Left lung (tissue), 10 donors: ENCODE measurements around the gene KRT23. TPM values are rescaled to one million over a fixed set of nuclear protein-coding genes. Genes with fewer than 3 reads are reported as not detected.

Source experiments
- ATAC-seq: fragments of 200-7000 bp; cut with Tn5 transposase; one replicate; pipeline ENCODE4 v1.9.1; 2020; ENCODE audit warnings: moderate library complexity
- DNase-seq, 4 donors: peaks; one replicate each; pipeline ENCODE4 v3.0.0-alpha.2; 2013 to 2020
- H3K27ac ChIP-seq, 2 donors: fragments of 200-600 bp; sonication (generic) in 1 of 2; one replicate each; pipeline versions ENCODE4 v1.5.0 to v1.8.0; 2020 to 2021
- H3K27me3 ChIP-seq, 2 donors: fragments of 200-600 bp; sonication (generic) in 1 of 2; one replicate each; pipeline versions ENCODE4 v1.5.0 to v1.8.0; 2020 to 2021
- H3K36me3 ChIP-seq, 2 donors: fragments of 200-600 bp; sonication (generic) in 1 of 2; one replicate each; pipeline versions ENCODE4 v1.5.0 to v1.8.0; 2020 to 2021
- H3K4me1 ChIP-seq, 2 donors: fragments of 200-600 bp; one replicate each; pipeline ENCODE4 v1.8.0; 2021
- H3K4me3 ChIP-seq, 2 donors: fragments of 200-600 bp; sonication (generic) in 1 of 2; one replicate each; pipeline versions ENCODE4 v1.5.0 to v1.8.0; 2020 to 2021; ENCODE audit warnings: mild to moderate bottlenecking in 1 of 2
- H3K9me3 ChIP-seq, 2 donors: fragments of 200-600 bp; sonication (generic) in 1 of 2; one replicate each; pipeline versions ENCODE4 v1.5.0 to v1.8.0; 2020 to 2021
- intact Hi-C, 2 donors: fragments of 100-400 bp; cut with DNase I; formaldehyde crosslinking; loops; one replicate each; pipeline versions ENCODE4 v1.11.2 to v1.14.2; 2022
- polyA plus RNA-seq, 6 donors: library from polyadenylated mRNA; unstranded; fragments of 120-200 nt; gene quantifications; one replicate each; pipeline ENCODE4 v1.2.1, GENCODE V29; 2013; ENCODE audit not compliant: insufficient read length in 6 of 6
- total RNA-seq, 2 donors: library from RNA; stranded (reverse); fragmentation: NEBNext Ultra II Directional; extraction: Animal tissue kit (Norgen Biotek cat#: 25700); gene quantifications; one replicate each; pipeline ENCODE4 v1.2.1, GENCODE V29; 2021
- TF ChIP-seq, protein P1 (sequence below), 2 donors: fragments of 200-600 bp; sonication (generic) in 1 of 2; IDR thresholded peaks; one replicate each; pipeline versions ENCODE4 v1.5.0 to v1.8.0; 2021; ENCODE audit warnings: antibody characterized with exemption in 2 of 2
- donor health status: DM: no; HTN: yes; CAD: no.
- donor health status: DM: no; HTN: no; CAD: no.

KRT23 gene
- total and polyA plus RNA-seq, 8 donors: 0.09 to 5.6 (median 0.29) TPM; not detected in 1

DNA sequence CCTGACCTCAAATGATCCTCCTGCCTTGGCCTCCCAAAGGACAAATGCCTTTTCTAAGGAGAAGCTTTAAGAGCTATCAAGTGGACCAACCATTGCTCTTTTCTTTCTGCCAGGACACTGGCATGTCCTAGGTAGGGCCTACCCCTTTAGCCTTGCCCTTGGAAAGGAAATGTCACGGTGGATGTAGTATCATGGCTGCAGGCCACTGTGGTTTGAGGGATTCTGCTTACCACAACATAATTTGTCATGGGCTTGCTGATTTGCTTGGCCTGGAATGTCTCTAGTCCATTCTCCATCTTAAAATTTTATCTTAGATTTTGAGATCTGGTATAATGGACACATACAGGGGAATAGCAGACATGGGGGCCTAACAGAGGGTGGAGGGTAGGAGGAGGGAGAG, 58.4 kb downstream of the KRT23 start:
- ATAC-seq (no peak), DNase-seq (no peak)
- no peak overlapping the region for H3K4me3 ChIP-seq
- H3K9me3 ChIP-seq: no peaks in the 10 kb centered on the region
- H3K4me1 ChIP-seq: no peaks in the 10 kb centered on the region
- no peaks in the 10 kb centered on the region for H3K27me3 ChIP-seq
- no peaks in the 10 kb centered on the region for H3K36me3 ChIP-seq
- intact Hi-C loops: no loop called here
- H3K27ac ChIP-seq: no peak overlapping the region
- TF ChIP-seq, protein P1, sequence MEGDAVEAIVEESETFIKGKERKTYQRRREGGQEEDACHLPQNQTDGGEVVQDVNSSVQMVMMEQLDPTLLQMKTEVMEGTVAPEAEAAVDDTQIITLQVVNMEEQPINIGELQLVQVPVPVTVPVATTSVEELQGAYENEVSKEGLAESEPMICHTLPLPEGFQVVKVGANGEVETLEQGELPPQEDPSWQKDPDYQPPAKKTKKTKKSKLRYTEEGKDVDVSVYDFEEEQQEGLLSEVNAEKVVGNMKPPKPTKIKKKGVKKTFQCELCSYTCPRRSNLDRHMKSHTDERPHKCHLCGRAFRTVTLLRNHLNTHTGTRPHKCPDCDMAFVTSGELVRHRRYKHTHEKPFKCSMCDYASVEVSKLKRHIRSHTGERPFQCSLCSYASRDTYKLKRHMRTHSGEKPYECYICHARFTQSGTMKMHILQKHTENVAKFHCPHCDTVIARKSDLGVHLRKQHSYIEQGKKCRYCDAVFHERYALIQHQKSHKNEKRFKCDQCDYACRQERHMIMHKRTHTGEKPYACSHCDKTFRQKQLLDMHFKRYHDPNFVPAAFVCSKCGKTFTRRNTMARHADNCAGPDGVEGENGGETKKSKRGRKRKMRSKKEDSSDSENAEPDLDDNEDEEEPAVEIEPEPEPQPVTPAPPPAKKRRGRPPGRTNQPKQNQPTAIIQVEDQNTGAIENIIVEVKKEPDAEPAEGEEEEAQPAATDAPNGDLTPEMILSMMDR (IDR thresholded peaks at IDR 0.05): no peak

- intact Hi-C loops: no loop called here
- TF ChIP-seq, protein P1 (IDR thresholded peaks at IDR 0.05): no peak
Measured at GRCh38 chr17:40878044-40878443, 59.4 kb downstream of the KRT23 start.

GRCh38 chr17:40873801-40874200, 63.6 kb downstream of the KRT23 start:
- intact Hi-C loops: no loop called here
- DNase-seq (no peak), ATAC-seq (no peak)
- Histone ChIP-seq H3K4me1 (no peaks in the 10 kb centered on the region), H3K9me3 (no peaks in the 10 kb centered on the region), H3K4me3 (no peak overlapping the region), H3K27me3 (peaks cover 0 to 26% of the 10 kb centered on the region in 2 donors), H3K36me3 (no peaks in the 10 kb centered on the region), H3K27ac (no peak overlapping the region)
- TF ChIP-seq, protein P1 (IDR thresholded peaks at IDR 0.05): no peak

More at GRCh38 chr17:40878044-40878443, 59.4 kb downstream of the KRT23 start:
- Histone ChIP-seq H3K27ac (no peak overlapping the region), H3K27me3 (no peaks in the 10 kb centered on the region), H3K4me1 (no peaks in the 10 kb centered on the region), H3K4me3 (no peak overlapping the region), H3K9me3 (no peaks in the 10 kb centered on the region), H3K36me3 (no peaks in the 10 kb centered on the region)
- DNase-seq (no peak), ATAC-seq (no peak)

GRCh38 chr17:40873255-40873654, 64.2 kb downstream of the KRT23 start:
- no peaks in the 10 kb centered on the region for H3K9me3 ChIP-seq
- ATAC-seq: no peak
- intact Hi-C loops: no loop called here

More at GRCh38 chr17:40873255-40873654, 64.2 kb downstream of the KRT23 start:
- Histone ChIP-seq H3K27me3 (peaks cover 0 to 26% of the 10 kb centered on the region in 2 donors), H3K36me3 (no peaks in the 10 kb centered on the region), H3K4me3 (no peak overlapping the region), H3K4me1 (no peaks in the 10 kb centered on the region), H3K27ac (no peak overlapping the region)
- TF ChIP-seq, protein P1 (IDR thresholded peaks at IDR 0.05): no peak
- DNase-seq: no peak

Other genes with a start within 250 kb of the KRT23 start
Only the 30 nearest of the 33 such genes appear.
- gene KRT25, start 182.3 kb downstream of the KRT23 start, total RNA-seq: not detected
- not detected for gene KRT25, start 182.3 kb downstream of the KRT23 start, polyA plus RNA-seq
- not detected for gene KRT26, start 165.4 kb downstream of the KRT23 start, total RNA-seq
- gene KRT26, start 165.4 kb downstream of the KRT23 start, polyA plus RNA-seq: not detected
- gene KRT27, start 155.1 kb downstream of the KRT23 start, total RNA-seq: under 1 TPM; 0.44 to 0.55 TPM
- gene KRT27, start 155.1 kb downstream of the KRT23 start, polyA plus RNA-seq: under 1 TPM in 5 of 6 donors, not detected in 1; 0.18 to 0.64 (median 0.38) TPM
- gene KRT28, start 137.7 kb downstream of the KRT23 start, total RNA-seq: not detected
- not detected for gene KRT28, start 137.7 kb downstream of the KRT23 start, polyA plus RNA-seq
- gene KRT10, start 115.0 kb downstream of the KRT23 start, total RNA-seq: 10 to 100 TPM; 42.0 to 43.2 TPM
- 10 to 100 TPM; 30.5 to 58.2 (median 41.3) TPM for gene KRT10, start 115.0 kb downstream of the KRT23 start, polyA plus RNA-seq
- not detected for gene KRT12, start 70.4 kb downstream of the KRT23 start, total RNA-seq
- under 1 TPM in 3 of 6 donors, not detected in 3; 0.10 to 0.26 (median 0.21) TPM for gene KRT12, start 70.4 kb downstream of the KRT23 start, polyA plus RNA-seq
- gene KRT20, start 52.4 kb downstream of the KRT23 start, total RNA-seq: not detected
- gene KRT20, start 52.4 kb downstream of the KRT23 start, polyA plus RNA-seq: under 1 TPM in 2 of 6 donors, not detected in 4; 0.09 to 0.26 TPM
- gene KRT39, start 29.3 kb upstream of the KRT23 start, total RNA-seq: under 1 TPM in 1 of 2 donors, not detected in 1; 0.41 TPM
- not detected for gene KRT39, start 29.3 kb upstream of the KRT23 start, polyA plus RNA-seq
- not detected for gene KRT40, start 46.7 kb upstream of the KRT23 start, total RNA-seq
- gene KRT40, start 46.7 kb upstream of the KRT23 start, polyA plus RNA-seq: not detected
- gene KRTAP3-3, start 56.5 kb upstream of the KRT23 start, total RNA-seq: not detected
- gene KRTAP3-3, start 56.5 kb upstream of the KRT23 start, polyA plus RNA-seq: not detected
- not detected for gene KRTAP3-2, start 62.3 kb upstream of the KRT23 start, total RNA-seq
- gene KRTAP3-2, start 62.3 kb upstream of the KRT23 start, polyA plus RNA-seq: not detected
- gene KRTAP3-1, start 71.5 kb upstream of the KRT23 start, total RNA-seq: not detected
- not detected for gene KRTAP3-1, start 71.5 kb upstream of the KRT23 start, polyA plus RNA-seq
- gene KRTAP1-5, start 89.6 kb upstream of the KRT23 start, total RNA-seq: not detected
- not detected for gene KRTAP1-5, start 89.6 kb upstream of the KRT23 start, polyA plus RNA-seq
- not detected for gene KRTAP1-4, start 92.5 kb upstream of the KRT23 start, total RNA-seq
- gene KRTAP1-4, start 92.5 kb upstream of the KRT23 start, polyA plus RNA-seq: not detected
- not detected for gene KRTAP1-3, start 97.2 kb upstream of the KRT23 start, total RNA-seq
- not detected for gene KRTAP1-3, start 97.2 kb upstream of the KRT23 start, polyA plus RNA-seq
- not detected for gene KRTAP1-1, start 103.8 kb upstream of the KRT23 start, total RNA-seq
- gene KRTAP1-1, start 103.8 kb upstream of the KRT23 start, polyA plus RNA-seq: not detected
- gene KRTAP2-1, start 109.7 kb upstream of the KRT23 start, total RNA-seq: not detected
- gene KRTAP2-1, start 109.7 kb upstream of the KRT23 start, polyA plus RNA-seq: not detected
- gene KRTAP2-2, start 117.6 kb upstream of the KRT23 start, total RNA-seq: not detected
- not detected for gene KRTAP2-2, start 117.6 kb upstream of the KRT23 start, polyA plus RNA-seq
- gene KRTAP2-3, start 122.5 kb upstream of the KRT23 start, total RNA-seq: 1 to 10 TPM in 1 of 2 donors, not detected in 1; 1.2 TPM
- not detected for gene KRTAP2-3, start 122.5 kb upstream of the KRT23 start, polyA plus RNA-seq
- not detected for gene KRTAP2-4, start 128.2 kb upstream of the KRT23 start, total RNA-seq
- gene KRTAP2-4, start 128.2 kb upstream of the KRT23 start, polyA plus RNA-seq: not detected
- gene KRTAP4-7, start 146.5 kb upstream of the KRT23 start, total RNA-seq: not detected
- gene KRTAP4-7, start 146.5 kb upstream of the KRT23 start, polyA plus RNA-seq: not detected
- not detected for gene KRTAP4-8, start 160.5 kb upstream of the KRT23 start, total RNA-seq
- not detected for gene KRTAP4-8, start 160.5 kb upstream of the KRT23 start, polyA plus RNA-seq
- not detected for gene KRTAP4-16, start 164.6 kb upstream of the KRT23 start, total RNA-seq
- not detected for gene KRTAP4-16, start 164.6 kb upstream of the KRT23 start, polyA plus RNA-seq
- gene KRTAP4-9, start 167.7 kb upstream of the KRT23 start, total RNA-seq: not detected
- not detected for gene KRTAP4-9, start 167.7 kb upstream of the KRT23 start, polyA plus RNA-seq
- not detected for gene KRTAP4-11, start 180.7 kb upstream of the KRT23 start, total RNA-seq
- under 1 TPM in 1 of 6 donors, not detected in 5; 0.23 TPM for gene KRTAP4-11, start 180.7 kb upstream of the KRT23 start, polyA plus RNA-seq
- gene KRTAP4-12, start 186.5 kb upstream of the KRT23 start, total RNA-seq: not detected
- not detected for gene KRTAP4-12, start 186.5 kb upstream of the KRT23 start, polyA plus RNA-seq
- not detected for gene KRTAP4-6, start 202.9 kb upstream of the KRT23 start, total RNA-seq
- gene KRTAP4-6, start 202.9 kb upstream of the KRT23 start, polyA plus RNA-seq: not detected
- gene KRTAP4-5, start 212.2 kb upstream of the KRT23 start, total RNA-seq: not detected
- not detected for gene KRTAP4-5, start 212.2 kb upstream of the KRT23 start, polyA plus RNA-seq
- gene KRTAP4-4, start 223.1 kb upstream of the KRT23 start, total RNA-seq: not detected
- gene KRTAP4-4, start 223.1 kb upstream of the KRT23 start, polyA plus RNA-seq: not detected
- gene KRTAP4-3, start 230.6 kb upstream of the KRT23 start, total RNA-seq: not detected
- gene KRTAP4-3, start 230.6 kb upstream of the KRT23 start, polyA plus RNA-seq: not detected